B cell (primary cell): ENCODE data around the gene BCOR. TPM values are rescaled to one million over a fixed set of nuclear protein-coding genes. Genes with fewer than 3 reads are reported as not detected.

Experiments
- ATAC-seq: fragments of 200-7000 bp; cut with Tn5 transposase; one replicate; pipeline ENCODE4 v1.10.0; 2021; ENCODE audit warnings: low read depth, mild to moderate bottlenecking, moderate number of reproducible peaks, moderate library complexity
- CTCF ChIA-PET: fragments of 350-600 bp; sonication (Branson Sonifier 250); formaldehyde crosslinking; loops from one replicate; lab custom pipeline; 2021; ENCODE audit warnings: antibody characterized with exemption, inconsistent platforms; lab: Charles Lee
- POLR2A ChIA-PET: fragments of 350-600 bp; sonication (Branson Sonifier 250); formaldehyde crosslinking; loops from one replicate; lab custom pipeline; 2021; ENCODE audit warnings: antibody characterized with exemption; lab: Charles Lee
- DNase-seq: peaks from one replicate; pipeline ENCODE4 v3.0.0; 2013
- H2AFZ ChIP-seq: 2 replicates; pipeline ENCODE4 v1.6.1; 2012; ENCODE audit warnings: mild to moderate bottlenecking, low read depth, low read length; ENCODE audit not compliant: insufficient read depth, poor library complexity, severe bottlenecking
- H3K27ac ChIP-seq, 2 donors: 1 replicate in 1 of 2; 2 replicates in 1 of 2; pipeline ENCODE4 v1.5.1; 2012 to 2013; ENCODE audit warnings: low read length in 2 of 2, mild to moderate bottlenecking in 2 of 2, moderate library complexity in 1 of 2
- H3K27me3 ChIP-seq, 4 experiments: fragments of 200-600 bp in 1 of 4; sonication (generic) in 1 of 4; replicated peaks in 1 of 4; 1 replicate in 2 of 4; 2 replicates in 2 of 4; pipeline versions ENCODE4 v1.6.1 to v1.7.0; 2013 to 2016; ENCODE audit warnings: low read length in 3 of 4, mild to moderate bottlenecking in 2 of 4, mixed read lengths in 1 of 4, moderate library complexity in 1 of 4; ENCODE audit not compliant: insufficient read depth in 4 of 4, control insufficient read depth in 3 of 4; ENCODE audit errors: control extremely low read depth in 1 of 4
- H3K36me3 ChIP-seq, 2 experiments: replicated peaks in 1 of 2; 1 replicate in 1 of 2; 2 replicates in 1 of 2; pipeline versions ENCODE4 v1.6.1 to v1.7.1; 2013; ENCODE audit warnings: low read length in 1 of 2; ENCODE audit not compliant: insufficient read depth in 2 of 2, control insufficient read depth in 1 of 2; ENCODE audit errors: control extremely low read depth in 1 of 2, extremely low read depth in 1 of 2
- H3K4me1 ChIP-seq, 2 donors: fragments of 200-600 bp in 1 of 2; sonication (generic) in 1 of 2; 1 replicate in 1 of 2; 2 replicates in 1 of 2; pipeline versions ENCODE4 v1.5.1 to v1.6.1; 2013 to 2017; ENCODE audit warnings: low read length in 2 of 2; ENCODE audit not compliant: control insufficient read depth in 2 of 2, insufficient read depth in 2 of 2
- H3K4me2 ChIP-seq: replicated peaks from 2 replicates; pipeline ENCODE3; 2012; ENCODE audit warnings: mild to moderate bottlenecking, low read depth, low read length; ENCODE audit not compliant: poor library complexity, severe bottlenecking
- H3K4me3 ChIP-seq, 5 experiments: fragments of 200-600 bp in 1 of 5; sonication (generic) in 1 of 5; 1 replicate in 3 of 5; 2 replicates in 2 of 5; pipeline versions ENCODE4 v1.5.1 to v1.7.0; 2011 to 2016; ENCODE audit warnings: low read length in 4 of 5, mild to moderate bottlenecking in 4 of 5, low read depth in 2 of 5, control low read depth in 1 of 5, moderate library complexity in 1 of 5; ENCODE audit not compliant: insufficient read depth in 1 of 5; ENCODE audit errors: control extremely low read depth in 1 of 5, extremely low read depth in 1 of 5
- H3K79me2 ChIP-seq: fragments of 200-600 bp; sonication (generic); one replicate; pipeline ENCODE4 v1.6.0; 2016; ENCODE audit warnings: low read length; ENCODE audit not compliant: control insufficient read depth, insufficient read depth
- H3K9ac ChIP-seq: fragments of 200-600 bp; sonication (generic); 2 replicates; pipeline ENCODE4 v1.6.1; 2017; ENCODE audit warnings: mild to moderate bottlenecking, low read length, moderate library complexity
- H3K9me3 ChIP-seq, 3 donors: one replicate each; pipeline versions ENCODE4 v1.6.1 to v1.7.1; 2013; ENCODE audit warnings: low read length in 2 of 3; ENCODE audit not compliant: control insufficient read depth in 2 of 3, insufficient read depth in 1 of 3; ENCODE audit errors: control extremely low read depth in 1 of 3
- H4K20me1 ChIP-seq: 2 replicates; pipeline ENCODE4 v1.6.0; 2012; ENCODE audit warnings: mild to moderate bottlenecking, low read length; ENCODE audit not compliant: insufficient read depth, control insufficient read depth, poor library complexity, severe bottlenecking
- H3K27ac Mint-ChIP-seq: one replicate; pipeline ENCODE4 v1.8.0; 2021; ENCODE audit warnings: mixed read lengths
- H3K27me3 Mint-ChIP-seq: one replicate; pipeline ENCODE4 v1.8.0; 2021; ENCODE audit warnings: mixed read lengths
- H3K4me1 Mint-ChIP-seq: one replicate; pipeline ENCODE4 v1.8.0; 2021; ENCODE audit warnings: mixed read lengths
- H3K4me3 Mint-ChIP-seq: one replicate; pipeline ENCODE4 v1.8.0; 2021; ENCODE audit warnings: mixed read lengths
- H3K9me3 Mint-ChIP-seq: one replicate; pipeline ENCODE4 v1.8.0; 2022; ENCODE audit warnings: mixed read lengths; ENCODE audit not compliant: insufficient read depth
- EZH2 ChIP-seq: IDR thresholded peaks from 2 replicates; pipeline ENCODE4 v1.6.1; 2012; ENCODE audit warnings: borderline replicate concordance, low read depth, mild to moderate bottlenecking, moderate library complexity, low read length; ENCODE audit not compliant: insufficient read depth, poor library complexity, severe bottlenecking
- WGBS: methylation state at CpG from one replicate; pipeline ENCODE4 v1.1.5; 2013; ENCODE audit warnings: missing lambda C conversion rate; ENCODE audit not compliant: insufficient coverage; 5-methylcytosine and 5-hydroxymethylcytosine counted together
- intact Hi-C: fragments of 100-400 bp; cut with micrococcal nuclease; formaldehyde crosslinking; loops from one replicate; pipeline ENCODE4 v1.10.0; 2022
- polyA plus RNA-seq: library from polyadenylated mRNA; depleted of rRNA; stranded (reverse); fragments of >200 nt; gene quantifications from 2 replicates; pipeline ENCODE4 v1.2.3, GENCODE V29; 2012
- total RNA-seq, 2 donors: library from RNA; stranded (reverse); fragments of 120-200 nt in 1 of 2; gene quantifications; 1 replicate in 1 of 2; 2 replicates in 1 of 2; pipeline versions ENCODE4 v1.2.3 to v1.2.4, GENCODE V29; 2013 to 2022
- TF ChIP-seq, protein P1 (sequence below): fragments of 200-600 bp; IDR thresholded peaks from one replicate; pipeline ENCODE4 v1.8.0; 2022; ENCODE audit warnings: antibody characterized with exemption, mild to moderate bottlenecking

Gene BCOR
- total and polyA plus RNA-seq, 2 donors (not counting 1 experiment from before 2014, with no cell fraction given): 19.0 to 65.3 TPM

DNA sequence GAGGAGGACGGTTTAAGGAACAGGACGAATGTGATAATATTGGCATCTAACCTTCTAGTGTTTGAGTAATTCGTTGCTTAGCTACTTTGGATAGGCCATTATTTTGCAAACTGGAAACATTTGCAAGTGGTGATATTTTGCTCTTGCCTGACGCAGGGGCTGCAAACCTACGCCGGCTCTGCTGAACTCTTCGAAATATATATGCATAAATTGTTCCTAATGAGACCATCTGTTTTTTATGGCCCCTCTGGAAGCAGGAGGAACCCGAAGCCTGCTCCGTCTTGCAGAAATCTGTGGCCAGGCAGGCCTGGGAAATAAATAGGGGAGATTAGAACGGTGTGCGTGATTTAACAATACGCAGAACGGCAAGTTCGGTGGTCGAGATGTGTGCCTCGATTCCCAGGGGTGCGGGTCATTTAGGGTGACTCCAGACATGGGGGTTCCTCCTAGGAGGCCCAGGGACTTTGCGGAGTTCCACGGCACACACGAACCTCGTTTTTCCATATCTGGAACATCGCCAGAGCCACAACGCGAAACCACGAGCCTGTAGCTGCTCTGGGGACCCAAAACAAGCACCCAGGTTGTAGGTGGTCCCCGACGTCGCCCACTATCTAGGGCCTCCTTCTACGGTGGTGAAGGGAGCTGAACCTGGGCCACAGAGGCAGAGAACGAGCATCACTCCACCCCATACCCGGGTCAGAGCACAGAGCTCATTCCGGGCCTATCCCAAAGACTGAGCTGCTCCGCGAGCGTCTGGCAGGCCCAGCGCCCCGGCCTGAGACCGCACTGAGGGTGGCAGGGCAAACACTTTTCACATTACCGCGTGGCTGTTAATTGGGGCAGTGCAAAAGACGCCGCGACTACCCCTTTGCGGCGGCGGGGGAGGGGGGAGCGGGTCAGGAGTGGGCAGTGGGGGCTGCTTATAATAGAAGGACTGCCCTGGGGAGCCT lies 89.7 kb downstream of the BCOR start:
- Histone ChIP-seq H2AFZ (peak overlapping the region; percentile 10), H3K4me1 (peaks cover 65% of the 10 kb centered on the region in 2 donors), H3K27ac (no peak overlapping the region), H3K4me3 (peak overlapping the region in 1 of 5 experiments; percentile 42), H4K20me1 (no peaks in the 10 kb centered on the region), H3K79me2 (no peaks in the 10 kb centered on the region), H3K9ac (no peak overlapping the region), H3K9me3 (no peaks in the 10 kb centered on the region), H3K27me3 (peaks cover 0 to 43% (median 15%) of the 10 kb centered on the region in 4 experiments), H3K36me3 (no peaks in the 10 kb centered on the region), H3K4me2 (peak overlapping the region; percentile 77)
- DNase-seq (no peak), ATAC-seq (no peak)
- intact Hi-C loops: no loop called here
- Mint-ChIP-seq H3K9me3 (no peaks in the 10 kb centered on the region), H3K4me3 (peak overlapping the region; percentile 67), H3K27ac (peak overlapping the region; percentile 56), H3K27me3 (peaks cover 15% of the 10 kb centered on the region), H3K4me1 (peaks cover 49% of the 10 kb centered on the region)
- TF ChIP-seq, protein P1, sequence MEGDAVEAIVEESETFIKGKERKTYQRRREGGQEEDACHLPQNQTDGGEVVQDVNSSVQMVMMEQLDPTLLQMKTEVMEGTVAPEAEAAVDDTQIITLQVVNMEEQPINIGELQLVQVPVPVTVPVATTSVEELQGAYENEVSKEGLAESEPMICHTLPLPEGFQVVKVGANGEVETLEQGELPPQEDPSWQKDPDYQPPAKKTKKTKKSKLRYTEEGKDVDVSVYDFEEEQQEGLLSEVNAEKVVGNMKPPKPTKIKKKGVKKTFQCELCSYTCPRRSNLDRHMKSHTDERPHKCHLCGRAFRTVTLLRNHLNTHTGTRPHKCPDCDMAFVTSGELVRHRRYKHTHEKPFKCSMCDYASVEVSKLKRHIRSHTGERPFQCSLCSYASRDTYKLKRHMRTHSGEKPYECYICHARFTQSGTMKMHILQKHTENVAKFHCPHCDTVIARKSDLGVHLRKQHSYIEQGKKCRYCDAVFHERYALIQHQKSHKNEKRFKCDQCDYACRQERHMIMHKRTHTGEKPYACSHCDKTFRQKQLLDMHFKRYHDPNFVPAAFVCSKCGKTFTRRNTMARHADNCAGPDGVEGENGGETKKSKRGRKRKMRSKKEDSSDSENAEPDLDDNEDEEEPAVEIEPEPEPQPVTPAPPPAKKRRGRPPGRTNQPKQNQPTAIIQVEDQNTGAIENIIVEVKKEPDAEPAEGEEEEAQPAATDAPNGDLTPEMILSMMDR: no peak
- no peak for TF ChIP-seq EZH2
- ChIA-PET CTCF (no interaction called here), POLR2A (no interaction called here)
- WGBS: 68% methylated on average over 28 of the region's 47 CpGs
